Urinary bladder (tissue), 4 donors: ENCODE data around the gene ATG16L2. TPM values are rescaled to one million over a fixed set of nuclear protein-coding genes. Genes with fewer than 3 reads are reported as not detected.
"Not testable (repeated sequence)": the region's sequence is repeated elsewhere in the genome, so short reads cannot be mapped to it uniquely, and the experiment has no call there.

Source experiments
- DNase-seq: peaks from one replicate; pipeline ENCODE4 v3.0.0-alpha.2; 2015; ENCODE audit errors: extremely low spot score
- H3K27ac ChIP-seq: one replicate; pipeline ENCODE4 v1.5.1; 2013; ENCODE audit warnings: low read depth, mild to moderate bottlenecking, moderate library complexity
- H3K36me3 ChIP-seq: one replicate; pipeline ENCODE4 v1.6.1; 2013; ENCODE audit warnings: mild to moderate bottlenecking, moderate library complexity; ENCODE audit not compliant: insufficient read depth
- H3K4me1 ChIP-seq: one replicate; pipeline ENCODE4 v1.6.1; 2013; ENCODE audit warnings: mild to moderate bottlenecking, moderate library complexity; ENCODE audit not compliant: insufficient read depth
- H3K4me3 ChIP-seq: one replicate; pipeline ENCODE4 v1.5.1; 2013; ENCODE audit warnings: low read depth, low read length
- WGBS: extraction: QIAGEN DNeasy Blood & Tissue Kit; methylation state at CpG from one replicate; pipeline ENCODE4 v1.1.7; 2013; 5-methylcytosine and 5-hydroxymethylcytosine counted together
- polyA plus RNA-seq: library from polyadenylated mRNA; stranded (reverse); fragments of 200-250 nt; gene quantifications from one replicate; pipeline ENCODE4 v1.2.3, GENCODE V29; 2013
- total RNA-seq: library from RNA; depleted of rRNA; stranded (reverse); fragments of >200 nt; gene quantifications from one replicate; pipeline ENCODE4 v1.2.3, GENCODE V29; 2014
- donor health status: healthy with polysubstance abuse.
- donor health status: healthy.

The ATG16L2 gene
- total and polyA plus RNA-seq, 2 donors, result 17.2 to 22.3 TPM

DNA sequence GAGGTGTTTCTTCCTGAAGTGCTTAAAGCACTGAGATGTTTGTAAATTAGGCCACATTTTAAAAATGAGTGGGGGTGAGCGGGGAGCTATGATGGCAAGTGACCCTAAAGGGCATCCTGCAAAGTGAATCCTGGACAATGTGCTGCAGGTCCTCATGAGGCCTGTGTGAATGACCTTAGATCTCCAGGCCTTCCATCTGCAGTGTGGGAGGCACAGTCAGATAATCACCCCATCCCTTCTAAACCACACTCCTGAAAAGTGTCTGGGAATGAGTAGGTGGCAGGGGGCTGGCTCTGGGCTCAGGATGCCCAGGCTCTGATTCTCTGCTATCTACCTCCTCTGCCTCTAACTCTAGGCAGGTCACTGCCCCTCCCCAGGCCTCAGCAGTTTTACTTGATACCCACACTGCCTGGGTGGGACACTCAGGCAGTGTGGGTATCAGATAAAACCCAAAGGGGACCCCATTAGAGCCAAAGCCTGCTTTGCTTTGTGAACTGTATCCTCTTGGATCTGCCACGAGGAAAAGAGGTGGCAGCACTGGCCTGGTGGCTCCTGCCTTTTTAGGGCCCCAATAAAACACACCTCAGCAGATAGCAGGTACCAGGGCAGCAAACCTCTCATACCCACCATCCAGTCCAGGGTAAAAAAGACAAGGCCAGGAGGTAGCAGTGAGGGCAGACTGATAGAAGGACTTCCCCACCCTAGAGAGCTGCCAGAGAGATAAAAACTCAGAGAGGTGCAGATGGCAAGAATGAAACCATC lies 30.9 kb upstream of the ATG16L2 start:
- Histone ChIP-seq H3K27ac (no peak overlapping the region), H3K4me1 (peaks cover 2% of the 10 kb centered on the region), H3K36me3 (no peaks in the 10 kb centered on the region), H3K4me3 (no peak overlapping the region)
- no peak for DNase-seq
- WGBS, result 95% methylated on average over 2 of the region's 2 CpGs

DNA sequence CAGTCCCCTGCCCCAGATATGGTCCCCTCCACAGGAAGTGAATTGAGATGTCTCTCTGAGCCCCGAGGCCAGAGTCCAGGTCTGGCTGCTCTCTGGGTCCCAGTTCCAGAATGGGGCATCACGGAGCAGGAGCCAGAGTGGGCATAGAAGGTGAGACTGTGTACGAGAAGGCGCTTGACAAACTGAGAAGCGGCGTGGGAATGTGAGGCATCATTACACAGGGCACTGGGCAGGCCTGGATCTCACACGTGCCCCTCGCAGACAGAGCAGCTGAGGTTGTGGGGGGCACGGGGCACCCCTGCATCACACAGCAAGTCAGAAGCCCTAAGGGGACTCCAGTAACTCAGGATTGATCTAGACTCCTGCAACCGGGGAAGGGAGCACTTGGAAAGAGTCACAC lies 29.5 kb upstream of the ATG16L2 start:
- no peak overlapping the region for H3K4me3 ChIP-seq
- peaks cover 2% of the 10 kb centered on the region for H3K4me1 ChIP-seq
- H3K36me3 ChIP-seq, result no peaks in the 10 kb centered on the region
- 89% methylated on average over 10 of the region's 10 CpGs for WGBS
- DNase-seq, result no peak
- H3K27ac ChIP-seq, result no peak overlapping the region

DNA sequence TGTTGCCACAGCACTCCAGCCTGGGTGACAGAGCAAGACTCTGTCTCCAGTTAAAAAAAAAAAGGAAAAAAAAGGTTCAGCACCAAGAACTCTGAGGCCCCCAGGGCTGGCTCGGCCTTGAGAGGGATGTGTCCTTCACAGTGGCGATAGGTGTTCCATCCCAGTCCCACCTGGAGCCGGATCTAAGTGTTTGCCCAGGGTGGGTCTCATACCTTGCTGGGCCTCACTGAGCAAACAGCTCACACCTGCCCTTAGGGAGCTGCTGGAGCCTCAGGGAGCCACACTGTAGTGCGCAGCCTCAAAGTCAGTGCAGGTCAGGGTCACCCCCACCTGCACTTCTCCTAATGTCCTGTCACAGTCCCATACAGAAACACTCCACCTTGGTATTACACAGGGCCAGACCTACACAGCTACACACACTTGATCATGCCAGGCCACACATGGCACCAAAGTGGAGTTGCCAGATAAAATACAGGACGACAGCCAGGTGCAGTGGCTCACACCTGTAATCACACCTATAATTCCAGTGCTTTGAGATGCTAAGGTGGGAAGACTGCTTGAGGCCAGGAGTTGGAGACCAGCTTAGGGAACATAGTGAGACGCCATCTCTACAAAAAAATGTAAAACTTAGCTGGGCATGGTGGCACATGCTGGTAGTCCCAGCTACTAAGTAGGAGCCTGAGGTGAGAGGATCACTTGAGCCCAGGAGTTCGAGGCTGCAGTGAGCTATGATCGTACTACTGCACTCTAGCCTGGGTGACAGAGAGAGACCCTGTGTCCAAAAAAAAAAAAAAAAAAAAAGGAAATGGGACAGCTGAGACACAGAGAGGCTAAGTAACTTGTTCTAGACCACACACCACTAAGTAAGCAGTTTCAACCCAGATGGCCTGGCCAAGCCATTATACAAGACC lies 27.7 kb upstream of the ATG16L2 start:
- no peaks in the 10 kb centered on the region for H3K4me1 ChIP-seq
- H3K27ac ChIP-seq, result no peak overlapping the region
- H3K4me3 ChIP-seq, result no peak overlapping the region
- DNase-seq, result no peak
- no peaks in the 10 kb centered on the region for H3K36me3 ChIP-seq
- WGBS, result 91% methylated on average over 8 of the region's 8 CpGs

- WGBS, result 64% methylated on average over 16 of the region's 16 CpGs
- Histone ChIP-seq H3K36me3 (no peaks in the 10 kb centered on the region), H3K4me3 (no peak overlapping the region), H3K27ac (no peak overlapping the region), H3K4me1 (no peaks in the 10 kb centered on the region)
- no peak for DNase-seq
Measured at GRCh38 chr11:72787216-72788104, 26.8 kb upstream of the ATG16L2 start.

DNA sequence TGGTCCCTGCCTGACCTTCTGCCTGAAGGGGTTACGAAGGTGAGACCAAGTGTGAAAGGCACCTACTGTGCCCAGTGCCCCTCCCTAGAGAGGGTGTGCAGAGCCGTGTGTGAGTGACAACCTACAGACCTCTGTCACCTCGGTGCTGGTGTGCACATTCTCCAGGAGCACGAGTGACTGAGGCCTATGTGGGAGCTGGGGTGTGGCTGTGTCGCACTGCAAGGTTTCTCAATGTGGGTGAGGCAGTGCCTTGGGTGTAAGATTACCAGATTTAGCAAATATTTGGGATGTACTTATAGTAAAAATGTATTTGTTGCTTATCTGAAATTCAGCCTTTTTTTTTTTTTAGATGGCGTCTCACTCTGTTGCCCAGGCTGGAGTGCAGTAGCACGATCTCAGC lies 26.0 kb upstream of the ATG16L2 start:
- DNase-seq, result no peak

DNA sequence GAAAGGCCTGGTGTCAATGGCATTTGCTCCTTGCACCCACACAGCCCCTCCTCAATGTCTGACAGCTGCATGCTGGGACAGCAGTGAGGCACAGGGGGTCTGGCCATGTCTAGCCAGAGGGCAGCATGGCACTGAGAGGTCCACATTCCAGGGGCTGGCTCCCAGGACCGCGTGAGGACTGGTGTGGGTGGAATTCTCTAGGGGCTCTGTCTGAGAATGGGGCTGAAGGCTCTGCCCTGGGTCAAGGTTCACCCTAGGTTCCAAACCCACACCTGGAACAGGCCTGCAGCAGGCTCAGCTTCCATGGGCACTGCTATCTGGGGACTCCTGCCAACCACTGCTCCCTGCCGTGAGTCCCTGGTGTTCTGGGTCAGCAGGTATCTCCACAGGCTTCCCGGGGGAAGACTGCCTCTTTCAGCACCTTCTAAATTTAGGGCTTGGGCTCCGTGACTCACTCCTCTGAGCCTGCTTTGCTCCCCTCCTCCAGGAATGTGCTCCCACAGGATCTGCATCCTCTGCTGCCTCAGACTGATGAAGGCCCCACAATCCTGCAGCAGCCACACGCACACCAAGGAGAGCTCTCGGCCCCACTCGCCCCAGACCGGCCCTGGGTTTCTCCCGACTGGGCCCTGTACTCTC lies 24.6 kb upstream of the ATG16L2 start:
- no peaks in the 10 kb centered on the region for H3K36me3 ChIP-seq
- no peak for DNase-seq
- H3K4me1 ChIP-seq, result no peaks in the 10 kb centered on the region
- 62% methylated on average over 10 of the region's 10 CpGs for WGBS
- H3K4me3 ChIP-seq, result no peak overlapping the region
- no peak overlapping the region for H3K27ac ChIP-seq

More for the DNA sequence above, 26.0 kb upstream of the ATG16L2 start:
- Histone ChIP-seq H3K4me3 (no peak overlapping the region), H3K27ac (no peak overlapping the region), H3K36me3 (no peaks in the 10 kb centered on the region), H3K4me1 (no peaks in the 10 kb centered on the region)
- 83% methylated on average over 7 of the region's 7 CpGs for WGBS

DNA sequence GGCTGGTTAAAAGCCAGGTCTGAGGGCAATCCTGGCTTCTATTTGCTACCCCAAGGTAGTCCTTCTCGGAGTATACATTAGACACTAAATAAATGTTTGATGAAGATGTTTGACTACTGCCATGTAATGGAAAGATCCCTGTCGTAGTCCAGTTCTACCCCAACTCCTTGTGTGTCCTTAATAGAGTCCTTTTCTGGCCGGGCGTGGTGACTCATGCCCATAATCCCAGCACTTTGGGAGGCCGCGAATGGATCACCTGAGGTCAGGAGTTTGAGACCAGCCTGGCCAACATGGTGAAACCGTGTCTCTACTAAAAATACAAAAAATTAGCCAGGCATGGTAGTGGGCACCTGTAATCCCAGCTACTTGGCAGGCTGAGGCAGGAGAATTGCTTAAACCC lies 23.0 kb upstream of the ATG16L2 start:
- WGBS, result 84% methylated on average over 7 of the region's 7 CpGs
- H3K36me3 ChIP-seq, H3K4me3 ChIP-seq, H3K4me1 ChIP-seq, H3K27ac ChIP-seq, DNase-seq: not testable (repeated sequence)

DNA sequence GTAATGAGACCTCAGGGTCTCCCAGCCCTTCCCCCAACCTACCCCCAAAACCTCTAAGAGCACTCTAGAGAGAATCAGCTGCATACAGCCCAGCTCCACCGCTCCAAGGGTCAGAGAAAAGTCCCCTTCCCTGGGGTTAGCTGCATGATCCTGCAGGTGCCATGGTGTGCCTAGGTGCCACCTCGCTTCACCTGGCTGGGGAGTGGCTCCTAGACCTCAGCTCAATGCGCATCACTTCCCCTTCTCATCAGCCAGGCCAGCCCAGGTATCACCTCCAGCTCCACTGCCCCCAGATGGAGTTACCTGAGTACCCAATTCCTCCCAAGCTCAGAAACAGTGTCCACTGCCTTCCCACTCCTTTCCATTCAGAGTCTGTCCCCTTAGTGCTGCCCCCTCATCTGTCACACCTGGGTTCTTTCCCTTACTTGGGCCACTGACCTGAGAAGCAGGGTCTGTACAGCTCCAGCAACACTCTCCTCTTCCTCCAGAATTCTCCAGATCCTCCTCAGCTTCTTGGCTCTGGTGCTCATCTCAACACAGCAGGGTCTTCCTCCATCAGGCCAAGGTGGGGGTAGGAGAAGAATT lies 21.7 kb upstream of the ATG16L2 start:
- H3K27ac ChIP-seq, result no peak overlapping the region
- no peaks in the 10 kb centered on the region for H3K36me3 ChIP-seq
- H3K4me3 ChIP-seq, result no peak overlapping the region
- no peaks in the 10 kb centered on the region for H3K4me1 ChIP-seq
- WGBS, result 96% methylated on average over 3 of the region's 3 CpGs
- no peak for DNase-seq

- DNase-seq, result no peak
- 58% methylated on average over 2 of the region's 2 CpGs for WGBS
- H3K27ac ChIP-seq, result no peak overlapping the region
- no peaks in the 10 kb centered on the region for H3K4me1 ChIP-seq
- H3K4me3 ChIP-seq, result no peak overlapping the region
- no peaks in the 10 kb centered on the region for H3K36me3 ChIP-seq
Measured at GRCh38 chr11:72793076-72793424, 21.2 kb upstream of the ATG16L2 start.

GRCh38 chr11:72793425-72794367 lies 20.5 kb upstream of the ATG16L2 start, which contains the start of gene STARD10:
Gene STARD10 (minus strand): TSS chr11:72794047. CDS start chr11:72781181, 12,866 bp downstream.
- Histone ChIP-seq H3K4me3 (peak within 1 kb of the TSS; percentile 42), H3K4me1 (no peaks in the 10 kb centered on the region), H3K36me3 (no peaks in the 10 kb centered on the region), H3K27ac (peak within 1 kb of the TSS; percentile 77)
- DNase-seq, result peak; percentile 96
- 2% methylated on average over 55 of the region's 55 CpGs for WGBS

GRCh38 chr11:72798361-72798760 lies 15.8 kb upstream of the ATG16L2 start:
- H3K27ac ChIP-seq, result no peak overlapping the region
- no peaks in the 10 kb centered on the region for H3K4me1 ChIP-seq
- no peak for DNase-seq
- whole genome bisulfite sequencing, result 77% methylated on average over 4 of the region's 4 CpGs
- no peak overlapping the region for H3K4me3 ChIP-seq
- no peaks in the 10 kb centered on the region for H3K36me3 ChIP-seq

DNA sequence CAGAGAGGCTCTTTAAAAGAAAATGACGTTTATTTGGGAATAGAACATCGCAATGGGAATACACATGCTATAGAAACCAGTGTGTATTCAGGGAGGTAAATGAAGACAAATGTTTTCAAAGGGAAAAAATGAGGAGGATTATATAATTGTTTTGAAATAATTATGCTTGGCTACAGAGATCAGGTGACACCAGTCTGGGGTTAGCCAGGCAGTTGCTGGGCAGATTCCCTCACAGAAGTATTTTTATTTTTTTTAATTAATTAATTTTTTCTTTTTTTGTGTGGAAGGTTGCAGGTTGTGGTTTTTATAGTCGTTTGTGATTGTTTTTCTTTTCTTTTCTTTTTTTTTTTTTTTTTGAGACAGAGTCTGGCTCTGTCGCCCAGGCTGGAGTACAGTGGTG lies 14.8 kb upstream of the ATG16L2 start:
- Histone ChIP-seq H3K4me1 (no peaks in the 10 kb centered on the region), H3K4me3 (no peak overlapping the region), H3K27ac (no peak overlapping the region), H3K36me3 (no peaks in the 10 kb centered on the region)
- no peak for DNase-seq
- WGBS, result 64% methylated on average over 4 of the region's 4 CpGs
